Inflammatory macrophage treated with lipopolysaccharide for 1 hour (primary cell): ENCODE data around the gene NAP1L4.
A peak's percentile ranks its signal among the peaks of the same experiment; 100 is the strongest.

Experiments used
- DNase-seq, 2 donors: peaks; one replicate each; pipeline ENCODE4 v3.0.0-alpha.2; 2020 to 2022

NAP1L4 gene

GRCh38 chr11:2992234-2992996, at the start of gene NAP1L4:
Gene NAP1L4 (minus strand): TSS chr11:2992329. CDS start chr11:2979220, 13,109 bp downstream.
- peak; percentile 94 to 97 for DNase-seq

- DNase-seq = no peak
These were observed 48.8 kb upstream of the NAP1L4 start for GRCh38 chr11:3040881-3041280.

- no peak for DNase-seq
These were observed 45.8 kb upstream of the NAP1L4 start for GRCh38 chr11:3037945-3038271.

- DNase-seq = peak; percentile 53 to 83
These were observed 45.2 kb upstream of the NAP1L4 start for GRCh38 chr11:3037040-3037944.

- DNase-seq = peak; percentile 75 to 78
These were observed 44.3 kb upstream of the NAP1L4 start for GRCh38 chr11:3036419-3036818.

- DNase-seq = no peak
These were observed 43.2 kb upstream of the NAP1L4 start for GRCh38 chr11:3035333-3035732.

GRCh38 chr11:3030289-3031070, 38.4 kb upstream of the NAP1L4 start:
- DNase-seq = peak in 1 of 2 donors; percentile 24

GRCh38 chr11:3028813-3029212, 36.7 kb upstream of the NAP1L4 start:
- DNase-seq = no peak

GRCh38 chr11:3026803-3027202, 34.7 kb upstream of the NAP1L4 start:
- DNase-seq = no peak

- DNase-seq = no peak
These were observed 30.9 kb upstream of the NAP1L4 start for GRCh38 chr11:3022982-3023381.

- peak; percentile 71 to 73 for DNase-seq
These were observed 30.3 kb upstream of the NAP1L4 start for GRCh38 chr11:3022300-3022967.

- no peak for DNase-seq
These were observed 29.0 kb upstream of the NAP1L4 start for GRCh38 chr11:3021125-3021524.

- DNase-seq = no peak
These were observed 27.9 kb upstream of the NAP1L4 start for GRCh38 chr11:3020011-3020410.

- DNase-seq = no peak
These were observed 26.5 kb upstream of the NAP1L4 start for GRCh38 chr11:3018596-3018995.

GRCh38 chr11:3016861-3017260, 24.7 kb upstream of the NAP1L4 start:
- DNase-seq = no peak

GRCh38 chr11:3015796-3016195, 23.7 kb upstream of the NAP1L4 start:
- no peak for DNase-seq

GRCh38 chr11:3014943-3015342, 22.8 kb upstream of the NAP1L4 start:
- no peak for DNase-seq

- DNase-seq = peak in 1 of 2 donors; percentile 29
These were observed 22.2 kb upstream of the NAP1L4 start for GRCh38 chr11:3014057-3014938.

- no peak for DNase-seq
These were observed 20.1 kb upstream of the NAP1L4 start for GRCh38 chr11:3011891-3012885.
